ENCODE measurements around the gene FERD3L.
A peak's percentile ranks its signal among the peaks of the same experiment; 100 is the strongest.

Gene FERD3L

GRCh38 chr7:19146699-19147098 is 1.5 kb upstream of the FERD3L start:
- H3K27me3 ChIP-seq (replicated peaks; ENCODE audit: insufficient read depth, low read length), result no peaks in the 10 kb centered on the region
- peak; percentile 30 for DNase-seq

DNA sequence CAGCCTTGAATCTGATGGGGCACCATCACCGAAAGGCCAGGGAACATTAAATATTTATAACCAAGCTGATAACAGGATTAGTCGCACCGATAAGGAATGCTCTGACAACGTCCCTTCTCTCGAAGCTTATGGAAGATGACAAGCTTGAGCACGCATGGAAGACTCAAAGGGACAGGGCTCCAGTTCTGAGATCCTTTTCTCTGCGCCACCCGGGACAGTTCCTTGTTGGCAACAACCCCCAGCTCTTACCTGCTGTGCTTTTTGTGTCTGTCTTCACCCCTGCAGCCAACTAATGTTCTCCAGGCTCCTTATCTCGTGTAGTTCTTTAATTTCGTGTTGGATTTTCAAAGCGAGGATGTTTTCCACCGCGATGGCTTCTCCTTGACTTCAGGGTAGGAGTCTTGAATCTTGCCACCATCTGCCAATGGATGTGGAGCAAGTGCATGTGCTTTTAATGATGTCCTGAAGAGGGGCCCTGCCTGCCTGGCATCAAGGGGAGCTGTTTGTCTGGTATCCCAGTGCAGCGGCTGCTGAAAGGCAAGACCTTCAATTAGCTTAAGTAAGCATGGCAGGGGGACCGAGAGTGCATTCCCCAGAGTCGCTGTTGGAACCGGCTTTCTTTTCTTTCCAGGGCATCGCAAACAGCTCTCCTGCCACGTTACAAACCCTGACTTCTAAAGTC is 354 bp upstream of the FERD3L start:
- Histone ChIP-seq H4K20me1 (ENCODE audit: insufficient read depth, low read length) (no peaks in the 10 kb centered on the region), H3K4me1 (ENCODE audit: low read length) (no peaks in the 10 kb centered on the region), H3K27ac (ENCODE audit: low read length) (no peak overlapping the region), H3K36me3 (replicated peaks; ENCODE audit: insufficient read depth, low read length) (no peaks in the 10 kb centered on the region), H3K9ac (ENCODE audit: low read length) (no peak overlapping the region), H2AFZ (ENCODE audit: low read length) (no peak overlapping the region), H3F3A (ENCODE audit: insufficient read depth, low read length) (no peaks in the 10 kb centered on the region), H3K9me3 (replicated peaks; ENCODE audit: insufficient read depth, low read length) (no peaks in the 10 kb centered on the region), H3K4me3 (ENCODE audit: low read length) (no peak overlapping the region), H3K4me2 (ENCODE audit: low read depth, low read length) (no peak overlapping the region), H3K9me2 (replicated peaks; ENCODE audit: insufficient read depth, low read length) (no peaks in the 10 kb centered on the region), H3K27me3 (replicated peaks; ENCODE audit: insufficient read depth, low read length) (no peaks in the 10 kb centered on the region), H3K79me2 (ENCODE audit: low read length) (no peaks in the 10 kb centered on the region)
- no peak for TF ChIP-seq EZH2 (optimal IDR thresholded peaks at IDR 0.05; ENCODE audit: low read depth, low read length)
- TF ChIP-seq EZH2phosphoT487 (IDR thresholded peaks at IDR 0.05; ENCODE audit: low read length), result no peak
- TF ChIP-seq, protein P1, sequence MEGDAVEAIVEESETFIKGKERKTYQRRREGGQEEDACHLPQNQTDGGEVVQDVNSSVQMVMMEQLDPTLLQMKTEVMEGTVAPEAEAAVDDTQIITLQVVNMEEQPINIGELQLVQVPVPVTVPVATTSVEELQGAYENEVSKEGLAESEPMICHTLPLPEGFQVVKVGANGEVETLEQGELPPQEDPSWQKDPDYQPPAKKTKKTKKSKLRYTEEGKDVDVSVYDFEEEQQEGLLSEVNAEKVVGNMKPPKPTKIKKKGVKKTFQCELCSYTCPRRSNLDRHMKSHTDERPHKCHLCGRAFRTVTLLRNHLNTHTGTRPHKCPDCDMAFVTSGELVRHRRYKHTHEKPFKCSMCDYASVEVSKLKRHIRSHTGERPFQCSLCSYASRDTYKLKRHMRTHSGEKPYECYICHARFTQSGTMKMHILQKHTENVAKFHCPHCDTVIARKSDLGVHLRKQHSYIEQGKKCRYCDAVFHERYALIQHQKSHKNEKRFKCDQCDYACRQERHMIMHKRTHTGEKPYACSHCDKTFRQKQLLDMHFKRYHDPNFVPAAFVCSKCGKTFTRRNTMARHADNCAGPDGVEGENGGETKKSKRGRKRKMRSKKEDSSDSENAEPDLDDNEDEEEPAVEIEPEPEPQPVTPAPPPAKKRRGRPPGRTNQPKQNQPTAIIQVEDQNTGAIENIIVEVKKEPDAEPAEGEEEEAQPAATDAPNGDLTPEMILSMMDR (IDR thresholded peaks at IDR 0.05; ENCODE audit: low read length), result no peak
- DNase-seq, result no peak

More at GRCh38 chr7:19146699-19147098, 1.5 kb upstream of the FERD3L start:
- Histone ChIP-seq H3K4me1 (ENCODE audit: low read length) (no peaks in the 10 kb centered on the region), H3K27ac (ENCODE audit: low read length) (no peak overlapping the region), H3K79me2 (ENCODE audit: low read length) (no peaks in the 10 kb centered on the region), H3K9ac (ENCODE audit: low read length) (no peak overlapping the region), H3K4me2 (ENCODE audit: low read depth, low read length) (no peak overlapping the region), H2AFZ (ENCODE audit: low read length) (no peak overlapping the region), H3K36me3 (replicated peaks; ENCODE audit: insufficient read depth, low read length) (no peaks in the 10 kb centered on the region), H3F3A (ENCODE audit: insufficient read depth, low read length) (no peaks in the 10 kb centered on the region), H3K9me3 (replicated peaks; ENCODE audit: insufficient read depth, low read length) (no peaks in the 10 kb centered on the region), H4K20me1 (ENCODE audit: insufficient read depth, low read length) (no peaks in the 10 kb centered on the region), H3K4me3 (ENCODE audit: low read length) (no peak overlapping the region), H3K9me2 (replicated peaks; ENCODE audit: insufficient read depth, low read length) (no peaks in the 10 kb centered on the region)
- TF ChIP-seq, protein P1 (IDR thresholded peaks at IDR 0.05; ENCODE audit: low read length), result no peak
- no peak for TF ChIP-seq EZH2phosphoT487 (IDR thresholded peaks at IDR 0.05; ENCODE audit: low read length)
- no peak for TF ChIP-seq EZH2 (optimal IDR thresholded peaks at IDR 0.05; ENCODE audit: low read depth, low read length)

DNA sequence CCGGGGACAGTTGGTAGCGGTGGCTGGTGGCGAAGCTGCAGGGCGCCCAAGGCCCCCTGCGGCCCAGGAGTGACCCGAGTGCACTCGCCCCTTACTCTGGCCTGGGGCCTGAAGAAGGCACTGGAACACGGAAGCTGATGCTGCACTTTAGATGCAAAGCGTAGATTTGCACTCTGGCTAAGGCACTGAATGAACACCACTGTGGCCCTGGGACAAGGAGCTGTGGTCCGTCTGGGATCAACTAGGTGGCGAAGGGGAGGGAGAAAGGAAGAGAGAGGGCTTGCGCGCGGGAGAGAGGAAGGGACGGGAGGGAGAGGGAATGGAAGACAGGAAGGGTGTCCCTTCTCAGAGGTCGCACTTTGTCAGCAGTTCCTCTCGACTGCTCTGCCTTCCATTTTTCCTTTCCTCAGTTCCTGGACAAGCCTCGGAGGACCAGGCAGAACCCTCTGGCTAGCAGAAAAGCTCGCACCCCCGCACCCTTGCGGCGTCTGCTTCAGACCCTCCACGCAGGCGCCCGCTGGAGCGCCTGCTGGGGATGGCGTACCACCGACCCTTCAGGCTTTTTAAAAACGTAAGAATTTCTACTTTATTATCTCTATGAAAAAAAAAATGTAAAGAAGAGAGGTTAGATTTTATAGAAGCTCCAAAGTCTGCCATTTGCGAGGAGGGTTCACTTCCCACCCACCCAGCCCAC is 1.2 kb downstream of the FERD3L start:
- no peak overlapping the region for H3K4me3 ChIP-seq (ENCODE audit: low read length)
- no peaks in the 10 kb centered on the region for H3K4me1 ChIP-seq (ENCODE audit: low read length)
- no peaks in the 10 kb centered on the region for H3K27me3 ChIP-seq (replicated peaks; ENCODE audit: insufficient read depth, low read length)
- no peaks in the 10 kb centered on the region for H3K36me3 ChIP-seq (replicated peaks; ENCODE audit: insufficient read depth, low read length)
- no peaks in the 10 kb centered on the region for H3K79me2 ChIP-seq (ENCODE audit: low read length)
- H3K9me3 ChIP-seq (replicated peaks; ENCODE audit: insufficient read depth, low read length), result no peaks in the 10 kb centered on the region
- H3K4me2 ChIP-seq (ENCODE audit: low read depth, low read length), result no peak overlapping the region
- no peaks in the 10 kb centered on the region for H4K20me1 ChIP-seq (ENCODE audit: insufficient read depth, low read length)
- no peaks in the 10 kb centered on the region for H3F3A ChIP-seq (ENCODE audit: insufficient read depth, low read length)
- TF ChIP-seq, protein P1 (IDR thresholded peaks at IDR 0.05; ENCODE audit: low read length), result no peak
- no peak for TF ChIP-seq EZH2phosphoT487 (IDR thresholded peaks at IDR 0.05; ENCODE audit: low read length)
- no peak for TF ChIP-seq EZH2 (optimal IDR thresholded peaks at IDR 0.05; ENCODE audit: low read depth, low read length)
- no peak for DNase-seq
- H3K9me2 ChIP-seq (replicated peaks; ENCODE audit: insufficient read depth, low read length), result no peaks in the 10 kb centered on the region
- H2AFZ ChIP-seq (ENCODE audit: low read length), result no peak overlapping the region
- H3K9ac ChIP-seq (ENCODE audit: low read length), result no peak overlapping the region
- H3K27ac ChIP-seq (ENCODE audit: low read length), result no peak overlapping the region
